IMR-90 (cell line): ENCODE data around the gene POMT2.

ENCODE experiments used
- CHD1 ChIP-seq: IDR thresholded peaks from 2 replicates; pipeline ENCODE4 v1.6.1; 2012; ENCODE audit warnings: low read depth, low read length, improper control_type of control experiment
- CTCF ChIP-seq: conservative IDR thresholded peaks from 2 replicates; pipeline ENCODE4 v1.5.1; 2012; ENCODE audit warnings: mild to moderate bottlenecking, low read depth, low read length, improper control_type of control experiment
- ELK1 ChIP-seq: fragments of 150-350 bp; IDR thresholded peaks from 2 replicates; pipeline ENCODE4 v1.6.1; 2016; ENCODE audit warnings: low read depth, mild to moderate bottlenecking, low read length, moderate library complexity, borderline replicate concordance
- POLR2A ChIP-seq: IDR thresholded peaks from 2 replicates; pipeline ENCODE4 v1.6.1; 2012; ENCODE audit warnings: mild to moderate bottlenecking, low read depth, low read length
- RAD21 ChIP-seq: IDR thresholded peaks from 2 replicates; pipeline ENCODE4 v1.6.1; 2012; ENCODE audit warnings: low read length, improper control_type of control experiment

GRCh38 chr14:77238996-77239395 is 81.7 kb downstream of the POMT2 start:
- TF ChIP-seq CTCF (no peak), POLR2A (no peak), ELK1 (no peak), RAD21 (no peak), CHD1 (no peak)
